DMS114 treated with DMSO at 0.1 percent for 48 hours (cell line): ENCODE measurements around the gene MARF1.
"Not testable (repeated sequence)": the region's sequence is repeated elsewhere in the genome, so short reads cannot be mapped to it uniquely, and the experiment has no call there.

Experiments used
- DNase-seq: peaks from one replicate; lab custom pipeline; 2025; ENCODE audit not compliant: unreplicated experiment; lab: John Stamatoyannopoulos, UW

The MARF1 gene

GRCh38 chr16:15652293-15653001 is 9.5 kb upstream of the MARF1 start:
- no peak for DNase-seq

GRCh38 chr16:15650698-15651171 is 7.8 kb upstream of the MARF1 start:
- no peak for DNase-seq

GRCh38 chr16:15650019-15650697 is 7.2 kb upstream of the MARF1 start, which contains the start of gene NDE1:
Gene NDE1, plus strand, starts transcription at chr16:15650245. Its CDS starts 14,534 bp downstream, at chr16:15664779.
- peak; percentile 73 for DNase-seq

- DNase-seq, result no peak
These were observed 6.7 kb upstream of the MARF1 start for GRCh38 chr16:15649727-15650018.

GRCh38 chr16:15649311-15649710 is 6.4 kb upstream of the MARF1 start:
- DNase-seq, result not testable (repeated sequence)

- DNase-seq, result no peak
These were observed 5.3 kb upstream of the MARF1 start for GRCh38 chr16:15648135-15648730.

GRCh38 chr16:15647294-15648014 is 4.5 kb upstream of the MARF1 start:
- no peak for DNase-seq

- DNase-seq, result not testable (repeated sequence)
These were observed 3.8 kb upstream of the MARF1 start for GRCh38 chr16:15646557-15647293.

- not testable (repeated sequence) for DNase-seq
These were observed 2.1 kb upstream of the MARF1 start for GRCh38 chr16:15644962-15645465.

GRCh38 chr16:15644267-15644961 is 1.5 kb upstream of the MARF1 start:
- DNase-seq, result no peak

- DNase-seq, result no peak
These were observed 944 bp upstream of the MARF1 start for GRCh38 chr16:15643946-15644250.

GRCh38 chr16:15642557-15643047 is 352 bp downstream of the MARF1 start:
- DNase-seq, result peak; percentile 19

- DNase-seq, result no peak
These were observed 999 bp downstream of the MARF1 start for GRCh38 chr16:15641753-15642556.

- DNase-seq, result no peak
These were observed 2.0 kb downstream of the MARF1 start for GRCh38 chr16:15640966-15641365.

GRCh38 chr16:15639061-15639568 is 3.8 kb downstream of the MARF1 start:
- DNase-seq, result no peak

GRCh38 chr16:15636392-15636873 is 6.5 kb downstream of the MARF1 start:
- no peak for DNase-seq

GRCh38 chr16:15635926-15636325 is 7.0 kb downstream of the MARF1 start:
- DNase-seq, result no peak

- no peak for DNase-seq
These were observed 11.1 kb downstream of the MARF1 start for GRCh38 chr16:15631730-15632409.
